Inflammatory macrophage treated with lipopolysaccharide for 1 hour (primary cell): Measurements from ENCODE around the gene INO80C.

Experiments
- DNase-seq, 2 donors: peaks; one replicate each; pipeline ENCODE4 v3.0.0-alpha.2; 2020 to 2022

Gene INO80C

GRCh38 chr18:35485852-35486251 is 11.9 kb downstream of the INO80C start:
- no peak for DNase-seq

- no peak for DNase-seq
Measured at GRCh38 chr18:35484034-35484433, 13.7 kb downstream of the INO80C start.

GRCh38 chr18:35481960-35482366 is 15.8 kb downstream of the INO80C start:
- DNase-seq = no peak

- DNase-seq = peak; percentile 32 to 33
Measured at GRCh38 chr18:35479911-35480586, 17.7 kb downstream of the INO80C start.

GRCh38 chr18:35478520-35479435 is 19.0 kb downstream of the INO80C start:
- peak; percentile 95 to 100 for DNase-seq

- peak in 1 of 2 donors; percentile 27 for DNase-seq
Measured at GRCh38 chr18:35477974-35478373, 19.8 kb downstream of the INO80C start.

GRCh38 chr18:35477497-35477896 is 20.3 kb downstream of the INO80C start:
- peak; percentile 77 to 84 for DNase-seq

- no peak for DNase-seq
Measured at GRCh38 chr18:35474884-35475283, 22.9 kb downstream of the INO80C start.

- DNase-seq = no peak
Measured at GRCh38 chr18:35473562-35473961, 24.2 kb downstream of the INO80C start.

- no peak for DNase-seq
Measured at GRCh38 chr18:35470435-35470834, 27.3 kb downstream of the INO80C start.

- no peak for DNase-seq
Measured at GRCh38 chr18:35469725-35470124, 28.0 kb downstream of the INO80C start.

GRCh38 chr18:35468711-35469110 is 29.0 kb downstream of the INO80C start:
- DNase-seq = no peak

GRCh38 chr18:35467624-35468016 is 30.1 kb downstream of the INO80C start:
- DNase-seq = no peak

- no peak for DNase-seq
Measured at GRCh38 chr18:35466815-35467623, 30.7 kb downstream of the INO80C start.

- no peak for DNase-seq
Measured at GRCh38 chr18:35466334-35466733, 31.4 kb downstream of the INO80C start.

- DNase-seq = no peak
Measured at GRCh38 chr18:35465329-35465728, 32.4 kb downstream of the INO80C start.

- peak in 1 of 2 donors; percentile 38 for DNase-seq
Measured at GRCh38 chr18:35464831-35465279, 32.9 kb downstream of the INO80C start.

- DNase-seq = no peak
Measured at GRCh38 chr18:35463827-35464226, 33.9 kb downstream of the INO80C start.

- DNase-seq = no peak
Measured at GRCh38 chr18:35463050-35463449, 34.7 kb downstream of the INO80C start.

- peak; percentile 41 to 60 for DNase-seq
Measured at GRCh38 chr18:35460736-35461161, 37.0 kb downstream of the INO80C start.

GRCh38 chr18:35459997-35460396 is 37.8 kb downstream of the INO80C start:
- no peak for DNase-seq

- peak in 1 of 2 donors; percentile 69 for DNase-seq
Measured at GRCh38 chr18:35458677-35459441, 38.9 kb downstream of the INO80C start.
